Measurements from ENCODE around the gene KIAA1671. TPM values are rescaled to one million over a fixed set of nuclear protein-coding genes. Genes with fewer than 3 reads are reported as not detected.

KIAA1671 gene
- total RNA-seq, 2 donors from 2014 or later = 16.8 to 21.7 TPM

DNA sequence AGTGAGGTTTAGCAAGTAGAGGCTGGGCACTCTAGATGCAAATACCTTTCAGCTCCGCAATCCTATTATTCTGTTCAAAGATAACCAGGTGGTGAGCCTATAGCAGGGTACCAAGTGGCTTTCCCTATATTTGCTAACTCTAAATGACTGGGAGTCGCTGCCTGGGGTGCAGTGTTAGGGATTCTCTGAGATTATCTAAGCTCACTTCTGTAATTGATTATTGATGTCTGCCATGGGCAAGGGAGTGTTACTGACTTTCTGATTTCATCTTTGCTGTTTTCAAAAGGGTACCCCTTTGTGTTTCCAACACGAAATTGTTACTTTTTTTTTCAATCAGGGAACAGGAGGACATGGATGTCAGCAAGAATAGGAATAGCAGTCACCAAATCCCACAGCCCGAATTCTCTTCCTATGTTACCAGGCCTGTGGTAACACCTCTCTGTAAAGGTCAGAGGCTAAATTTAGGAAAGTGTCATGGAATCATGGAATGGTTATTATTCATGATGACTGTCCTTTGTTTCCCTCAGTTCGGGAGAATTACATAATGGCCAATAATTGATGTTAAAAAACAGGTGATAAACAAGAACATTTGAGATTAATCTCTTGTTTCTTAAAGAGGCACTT lies 184.5 kb downstream of the KIAA1671 start:
- H3K4me3 ChIP-seq = no peak overlapping the region

DNA sequence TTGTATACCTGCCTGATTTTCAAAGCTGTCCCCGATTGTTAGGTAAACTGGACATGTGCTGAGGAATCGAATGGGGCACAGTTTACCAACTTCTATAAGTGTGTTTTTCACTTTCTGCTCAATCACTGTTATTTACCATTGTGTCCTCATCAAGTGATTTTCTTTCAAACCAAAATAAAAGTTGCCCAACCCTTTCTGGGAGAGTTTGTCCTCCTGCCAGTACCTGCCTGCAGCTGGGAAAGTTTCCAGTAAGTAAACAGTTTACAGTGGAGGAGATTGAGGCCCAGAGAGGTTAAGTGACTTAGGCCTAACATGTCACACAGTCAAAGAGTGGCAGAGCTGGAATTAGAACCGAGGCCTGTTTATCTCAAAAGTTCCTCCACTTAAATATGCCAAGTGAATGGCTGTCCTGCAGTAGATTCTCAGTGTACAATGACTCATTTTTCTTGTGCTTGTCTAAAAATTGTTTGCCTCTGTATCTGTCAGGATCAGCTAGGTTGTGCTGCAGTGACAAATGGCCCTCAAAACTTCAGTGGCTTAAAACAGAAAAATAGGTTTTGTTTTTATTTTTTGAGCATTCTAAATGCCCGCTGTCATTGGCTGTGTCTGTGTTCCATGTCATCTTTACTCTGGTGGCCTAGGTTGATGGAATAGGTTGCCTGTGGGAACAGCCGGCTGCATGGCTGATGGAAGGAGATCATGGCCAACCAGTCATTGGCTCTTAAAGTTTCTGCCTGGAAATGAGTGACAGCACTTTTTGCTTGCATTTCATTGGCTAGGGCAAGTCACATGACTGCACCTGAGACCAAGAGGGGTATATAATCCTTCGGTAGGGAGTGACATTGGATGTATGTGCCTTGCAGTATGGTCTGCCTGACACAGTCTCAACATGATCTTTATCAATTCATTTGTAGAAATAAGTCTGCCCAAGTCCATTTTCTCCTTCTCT lies 185.3 kb downstream of the KIAA1671 start:
- TF ChIP-seq, protein P1, sequence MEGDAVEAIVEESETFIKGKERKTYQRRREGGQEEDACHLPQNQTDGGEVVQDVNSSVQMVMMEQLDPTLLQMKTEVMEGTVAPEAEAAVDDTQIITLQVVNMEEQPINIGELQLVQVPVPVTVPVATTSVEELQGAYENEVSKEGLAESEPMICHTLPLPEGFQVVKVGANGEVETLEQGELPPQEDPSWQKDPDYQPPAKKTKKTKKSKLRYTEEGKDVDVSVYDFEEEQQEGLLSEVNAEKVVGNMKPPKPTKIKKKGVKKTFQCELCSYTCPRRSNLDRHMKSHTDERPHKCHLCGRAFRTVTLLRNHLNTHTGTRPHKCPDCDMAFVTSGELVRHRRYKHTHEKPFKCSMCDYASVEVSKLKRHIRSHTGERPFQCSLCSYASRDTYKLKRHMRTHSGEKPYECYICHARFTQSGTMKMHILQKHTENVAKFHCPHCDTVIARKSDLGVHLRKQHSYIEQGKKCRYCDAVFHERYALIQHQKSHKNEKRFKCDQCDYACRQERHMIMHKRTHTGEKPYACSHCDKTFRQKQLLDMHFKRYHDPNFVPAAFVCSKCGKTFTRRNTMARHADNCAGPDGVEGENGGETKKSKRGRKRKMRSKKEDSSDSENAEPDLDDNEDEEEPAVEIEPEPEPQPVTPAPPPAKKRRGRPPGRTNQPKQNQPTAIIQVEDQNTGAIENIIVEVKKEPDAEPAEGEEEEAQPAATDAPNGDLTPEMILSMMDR (IDR thresholded peaks at IDR 0.05) = no peak
- no peak for DNase-seq (ENCODE audit: low spot score)
- Histone ChIP-seq H3K36me3 (no peaks in the 10 kb centered on the region), H3K4me3 (no peak overlapping the region), H3K4me1 (peaks cover 0 to 45% of the 10 kb centered on the region in 2 donors), H3K9me3 (no peaks in the 10 kb centered on the region), H3K27me3 (no peaks in the 10 kb centered on the region), H3K27ac (no peak overlapping the region)

More for the DNA sequence above, 184.5 kb downstream of the KIAA1671 start:
- no peak for DNase-seq (ENCODE audit: low spot score)
- H3K4me1 ChIP-seq = peaks cover 0 to 51% of the 10 kb centered on the region in 2 donors
- TF ChIP-seq, protein P1 (IDR thresholded peaks at IDR 0.05) = no peak
- no peaks in the 10 kb centered on the region for H3K27me3 ChIP-seq
- H3K36me3 ChIP-seq = no peaks in the 10 kb centered on the region
- H3K9me3 ChIP-seq = no peaks in the 10 kb centered on the region
- H3K27ac ChIP-seq = no peak overlapping the region

DNA sequence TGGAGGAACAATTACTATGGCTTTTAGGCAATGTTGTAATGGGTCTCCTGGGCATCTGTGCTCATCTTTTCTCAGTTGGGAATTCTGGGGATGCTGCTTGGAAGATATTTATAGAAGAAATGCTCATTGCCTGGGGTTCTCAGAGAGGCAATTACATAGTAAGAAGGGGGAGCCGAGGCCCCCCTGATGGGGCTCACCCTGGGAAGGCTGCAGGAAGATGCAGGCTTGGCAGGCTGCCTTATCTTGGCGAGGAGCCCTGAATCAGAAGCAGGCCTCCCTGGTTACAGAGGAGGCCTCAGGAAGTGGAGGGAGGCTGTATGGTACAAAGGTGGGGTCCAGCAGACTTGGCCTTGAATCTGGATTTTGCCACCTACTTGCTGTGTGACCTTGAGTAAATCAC lies 186.5 kb downstream of the KIAA1671 start:
- no peak overlapping the region for H3K27ac ChIP-seq
- no peaks in the 10 kb centered on the region for H3K9me3 ChIP-seq
- H3K4me3 ChIP-seq = no peak overlapping the region
- H3K4me1 ChIP-seq = peaks cover 0 to 43% of the 10 kb centered on the region in 2 donors
- DNase-seq (ENCODE audit: low spot score) = no peak
- no peaks in the 10 kb centered on the region for H3K36me3 ChIP-seq
- TF ChIP-seq, protein P1 (IDR thresholded peaks at IDR 0.05) = no peak
- no peaks in the 10 kb centered on the region for H3K27me3 ChIP-seq

DNA sequence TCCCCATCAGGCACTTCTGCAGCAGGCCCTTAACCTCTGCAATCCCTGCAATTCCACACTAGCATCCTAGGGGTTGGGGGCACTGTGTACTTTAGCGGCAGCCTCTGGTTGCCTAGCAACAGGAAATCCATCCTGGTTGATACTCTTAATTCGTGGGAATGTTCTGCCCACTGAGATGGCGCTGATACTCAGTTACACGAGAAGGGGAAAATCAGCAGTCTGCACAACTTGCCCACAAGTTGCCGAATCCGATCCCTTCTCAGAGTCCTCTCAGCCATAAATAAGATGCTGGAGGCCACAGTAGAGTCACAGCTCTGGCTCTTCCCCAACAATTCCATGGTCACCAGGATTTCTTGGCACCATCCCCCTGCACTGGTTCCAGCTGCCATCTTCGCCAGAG lies 189.6 kb downstream of the KIAA1671 start:
- Histone ChIP-seq H3K9me3 (no peaks in the 10 kb centered on the region), H3K27me3 (no peaks in the 10 kb centered on the region), H3K4me1 (peaks cover 0 to 45% of the 10 kb centered on the region in 2 donors), H3K36me3 (no peaks in the 10 kb centered on the region), H3K4me3 (no peak overlapping the region), H3K27ac (no peak overlapping the region)
- TF ChIP-seq, protein P1 (IDR thresholded peaks at IDR 0.05) = no peak
- no peak for DNase-seq (ENCODE audit: low spot score)

DNA sequence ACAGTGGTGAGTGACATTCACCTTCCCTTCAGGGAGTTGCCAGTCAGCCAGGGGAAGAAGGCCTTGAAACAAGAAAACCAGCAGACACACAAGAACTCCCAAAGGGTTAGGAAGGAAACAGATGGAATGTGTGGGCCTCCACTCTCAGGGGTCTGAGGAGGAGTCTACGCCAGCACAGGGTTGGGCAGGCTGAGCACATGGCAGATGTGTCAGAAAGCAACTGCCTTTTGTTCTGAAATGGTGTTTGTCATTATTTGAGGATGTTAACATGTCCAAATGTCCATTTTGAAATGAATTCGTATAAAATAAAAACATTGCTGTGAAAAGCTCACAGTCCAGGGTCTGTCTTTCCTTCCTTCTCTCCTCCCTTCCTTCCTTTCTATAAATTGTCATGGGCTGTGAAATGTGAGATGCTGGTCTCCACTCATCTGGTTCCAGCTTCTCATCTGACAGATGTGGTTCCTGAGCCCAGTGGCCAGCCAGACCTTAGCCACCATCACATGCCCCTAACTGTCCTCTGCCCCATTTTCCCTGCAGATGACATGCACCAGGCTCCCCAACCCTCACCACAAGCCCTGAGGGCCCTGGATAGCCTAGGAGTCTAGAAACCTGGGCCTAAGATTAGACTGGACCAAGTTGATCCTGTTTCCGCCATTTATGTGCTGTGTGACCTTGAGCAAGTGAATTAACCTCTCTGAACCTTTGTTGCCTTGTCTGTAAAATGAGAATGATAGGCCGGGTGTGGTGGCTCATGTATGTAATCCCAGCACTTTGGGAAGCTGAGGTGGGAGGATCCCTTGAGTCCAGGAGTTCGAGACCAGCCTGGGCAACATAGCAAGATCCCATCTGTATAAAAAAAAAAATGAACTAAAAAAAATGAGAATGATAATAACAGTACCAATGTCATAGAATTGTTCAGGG lies 190.9 kb downstream of the KIAA1671 start:
- no peak overlapping the region for H3K27ac ChIP-seq
- no peak overlapping the region for H3K4me3 ChIP-seq
- no peaks in the 10 kb centered on the region for H3K27me3 ChIP-seq
- DNase-seq (ENCODE audit: low spot score) = no peak
- TF ChIP-seq, protein P1 (IDR thresholded peaks at IDR 0.05) = no peak
- no peaks in the 10 kb centered on the region for H3K9me3 ChIP-seq
- H3K36me3 ChIP-seq = no peaks in the 10 kb centered on the region
- peaks cover 0 to 49% of the 10 kb centered on the region in 2 donors for H3K4me1 ChIP-seq
